HG03571 (cell line): ENCODE data around the gene TTC39B.
"Not testable (repeated sequence)": the region's sequence is repeated elsewhere in the genome, so short reads cannot be mapped to it uniquely, and the experiment has no call there.

Source experiments
- ATAC-seq: cut with Tn5 transposase; IDR thresholded peaks from one replicate; pipeline ENCODE4 v1.9.1; 2021; ENCODE audit not compliant: unreplicated experiment

TTC39B gene

GRCh38 chr9:15271403-15271802 is 35.6 kb downstream of the TTC39B start:
- no peak for ATAC-seq

- ATAC-seq, result no peak
Observed at GRCh38 chr9:15268782-15269181, 38.2 kb downstream of the TTC39B start.

DNA sequence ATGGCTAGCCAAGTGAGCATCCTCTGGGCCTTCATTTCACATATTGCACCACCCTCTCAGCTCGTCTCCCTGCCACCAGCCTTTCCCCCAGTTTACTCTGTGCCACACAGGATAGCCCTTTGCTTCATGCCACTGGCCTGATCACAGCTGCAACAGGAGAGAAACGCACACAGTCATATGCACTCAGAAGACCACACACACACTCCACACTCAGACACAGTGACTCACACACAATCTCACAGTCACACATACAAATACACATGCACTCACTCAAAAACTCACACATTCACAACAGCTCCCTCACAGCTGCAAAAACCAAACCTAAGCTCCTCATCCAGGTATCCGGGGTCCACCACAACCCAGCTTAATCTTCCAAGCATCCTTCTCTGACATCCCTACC is 38.7 kb downstream of the TTC39B start:
- ATAC-seq, result no peak

- ATAC-seq, result no peak
Observed at GRCh38 chr9:15264918-15265317, 42.1 kb downstream of the TTC39B start.

GRCh38 chr9:15262581-15262980 is 44.4 kb downstream of the TTC39B start:
- ATAC-seq, result no peak

DNA sequence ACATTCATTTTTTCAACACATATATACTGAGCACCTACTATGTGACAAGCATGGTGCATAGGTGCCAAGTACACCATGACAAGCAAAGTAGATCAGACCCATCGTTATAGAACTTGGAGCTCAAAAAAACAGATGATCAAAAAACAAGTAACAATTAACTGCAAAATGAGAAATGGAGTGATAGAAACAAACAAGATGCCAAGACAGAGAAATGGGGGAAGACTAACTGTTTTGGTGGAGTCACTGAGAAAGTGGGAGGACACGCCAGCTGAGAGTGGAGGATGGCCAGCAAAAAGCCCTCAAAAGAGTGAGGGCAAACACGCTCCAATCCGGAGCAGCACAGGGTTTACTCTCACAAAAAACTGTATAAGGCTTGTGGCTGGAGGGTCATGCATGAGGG is 50.6 kb downstream of the TTC39B start:
- ATAC-seq, result no peak

DNA sequence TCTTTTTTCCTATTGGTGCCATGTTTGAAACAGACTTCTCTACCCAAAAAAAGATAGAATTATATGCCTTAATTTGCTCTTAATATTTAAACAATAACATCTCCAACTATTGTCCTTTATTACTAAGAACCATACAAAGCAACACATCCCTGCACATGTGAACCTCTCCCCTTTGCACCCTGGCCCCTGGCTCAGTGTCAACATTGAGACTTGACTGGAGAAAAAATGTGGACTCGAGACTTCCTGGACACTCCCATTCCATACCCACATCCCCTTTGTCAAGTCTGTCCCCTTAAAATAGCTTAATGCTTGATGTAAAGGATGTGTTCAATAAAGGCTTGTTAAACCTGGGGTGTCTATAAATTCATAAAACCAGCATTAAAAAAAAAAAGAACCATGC is 53.2 kb downstream of the TTC39B start:
- no peak for ATAC-seq

- ATAC-seq, result no peak
Observed at GRCh38 chr9:15253197-15253596, 53.8 kb downstream of the TTC39B start.

GRCh38 chr9:15249981-15250380 is 57.0 kb downstream of the TTC39B start:
- ATAC-seq, result no peak

DNA sequence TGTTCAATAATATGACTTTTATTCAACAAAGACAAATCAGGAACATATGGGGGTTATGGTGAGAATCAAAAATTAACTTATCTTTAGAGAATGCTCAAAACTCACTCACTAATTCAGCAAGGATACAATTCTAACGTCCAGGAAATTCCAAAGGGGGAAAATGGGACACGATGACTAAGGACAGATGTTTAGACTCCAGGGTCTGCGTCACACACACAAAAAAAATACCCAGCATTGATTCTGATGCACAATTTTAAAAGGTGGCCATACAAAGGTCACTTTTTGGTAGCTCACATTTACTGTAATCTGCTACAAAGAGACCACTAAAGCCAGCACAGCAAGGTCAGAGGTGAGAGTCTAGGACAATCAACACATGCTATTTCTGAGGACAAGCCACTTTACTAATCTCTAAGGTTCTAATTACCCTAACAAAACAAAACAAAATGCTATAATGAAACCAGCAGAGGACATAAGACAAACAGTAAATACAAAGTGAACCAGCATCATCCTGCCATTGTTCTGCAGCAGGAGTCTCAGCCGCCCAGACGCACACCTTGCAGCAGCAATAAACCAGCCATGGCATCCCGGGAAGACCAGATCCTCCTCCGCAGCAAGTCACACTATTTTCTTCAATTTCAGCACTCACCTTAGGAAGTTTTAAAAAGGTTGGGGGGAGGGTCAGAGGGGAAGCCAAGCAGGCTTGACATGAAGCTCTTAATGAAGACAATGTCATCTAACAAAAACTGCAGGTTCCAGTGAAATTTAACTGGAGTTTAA is 57.8 kb downstream of the TTC39B start:
- no peak for ATAC-seq

- no peak for ATAC-seq
Observed at GRCh38 chr9:15248621-15249020, 58.4 kb downstream of the TTC39B start.

DNA sequence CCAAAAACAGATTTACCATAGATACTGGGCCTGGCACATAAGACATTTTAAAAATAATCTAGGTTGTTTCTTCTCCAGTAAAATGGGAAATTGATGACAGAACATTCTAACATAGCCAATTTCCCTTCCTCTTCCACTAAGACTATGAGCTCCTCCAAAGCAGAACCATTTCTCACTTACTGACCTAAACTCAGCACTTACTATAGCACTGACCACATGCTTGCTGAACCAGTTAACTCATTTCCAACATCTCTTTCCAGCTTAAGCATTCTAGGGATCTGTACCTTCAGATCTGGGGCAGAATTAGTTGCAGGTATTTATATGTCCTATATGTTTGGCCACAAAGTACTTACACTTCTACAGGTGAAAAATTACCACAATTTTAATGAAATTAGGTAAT is 58.9 kb downstream of the TTC39B start:
- ATAC-seq, result no peak

GRCh38 chr9:15246708-15247107 is 60.3 kb downstream of the TTC39B start:
- no peak for ATAC-seq

- no peak for ATAC-seq
Observed at GRCh38 chr9:15246243-15246642, 60.8 kb downstream of the TTC39B start.

DNA sequence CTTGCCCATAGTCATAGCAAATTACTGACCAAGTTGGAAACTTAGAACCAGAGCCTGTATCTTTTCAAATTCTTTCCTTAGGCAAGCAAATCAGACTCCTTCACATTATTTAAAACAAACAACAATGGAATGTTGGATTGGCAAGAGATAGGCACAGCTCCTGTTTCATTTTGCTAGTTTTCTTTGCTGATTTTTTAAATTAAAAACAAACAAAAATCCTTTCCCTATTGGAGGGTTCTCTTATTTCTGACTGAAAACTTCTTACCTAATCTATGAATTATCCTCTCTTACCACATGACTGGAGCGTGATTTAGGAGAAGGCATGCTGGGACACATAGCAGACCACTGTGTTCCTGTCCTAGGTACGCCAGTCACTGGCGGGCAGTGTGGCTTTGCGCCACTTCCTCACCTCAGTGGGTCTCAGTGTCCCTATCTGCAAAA is 63.0 kb downstream of the TTC39B start:
- ATAC-seq, result no peak

GRCh38 chr9:15243081-15243480 is 63.9 kb downstream of the TTC39B start:
- ATAC-seq, result no peak

- ATAC-seq, result no peak
Observed at GRCh38 chr9:15240927-15241326, 66.1 kb downstream of the TTC39B start.

- ATAC-seq, result no peak
Observed at GRCh38 chr9:15239816-15240215, 67.2 kb downstream of the TTC39B start.

- no peak for ATAC-seq
Observed at GRCh38 chr9:15238646-15239045, 68.4 kb downstream of the TTC39B start.

- ATAC-seq, result no peak
Observed at GRCh38 chr9:15235658-15236057, 71.4 kb downstream of the TTC39B start.

DNA sequence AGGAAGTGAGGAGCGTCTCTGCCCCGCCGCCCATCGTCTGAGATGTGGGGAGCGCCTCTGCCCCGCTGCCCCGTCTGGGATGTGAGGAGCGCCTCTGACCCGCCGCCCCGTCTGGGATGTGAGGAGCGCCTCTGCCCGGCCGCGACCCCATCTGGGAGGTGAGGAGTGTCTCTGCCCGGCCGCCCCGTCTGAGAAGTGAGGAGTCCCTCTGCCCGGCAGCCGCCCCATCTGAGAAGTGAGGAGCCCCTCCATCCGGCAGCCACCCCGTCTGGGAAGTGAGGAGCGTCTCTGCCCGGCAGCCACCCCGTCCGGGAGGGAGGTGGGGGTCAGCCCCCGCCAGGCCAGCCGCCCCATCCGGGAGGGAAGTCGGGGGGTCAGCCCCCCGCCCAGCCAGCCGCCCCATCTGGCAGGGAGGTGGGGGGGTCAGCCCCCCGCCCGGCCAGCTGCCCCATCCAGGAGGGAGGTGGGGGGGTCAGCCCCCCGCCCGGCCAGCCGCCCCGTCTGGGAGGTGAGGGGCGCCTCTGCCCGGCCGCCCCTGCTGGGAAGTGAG is 73.0 kb downstream of the TTC39B start:
- not testable (repeated sequence) for ATAC-seq

- not testable (repeated sequence) for ATAC-seq
Observed at GRCh38 chr9:15232706-15233280, 74.2 kb downstream of the TTC39B start.
